ENCODE measurements around the gene ETV5. TPM values are rescaled to one million over a fixed set of nuclear protein-coding genes. Genes with fewer than 3 reads are reported as not detected.

ETV5 gene
- total RNA-seq, 1 donor from 2014 or later: 42.2 TPM

DNA sequence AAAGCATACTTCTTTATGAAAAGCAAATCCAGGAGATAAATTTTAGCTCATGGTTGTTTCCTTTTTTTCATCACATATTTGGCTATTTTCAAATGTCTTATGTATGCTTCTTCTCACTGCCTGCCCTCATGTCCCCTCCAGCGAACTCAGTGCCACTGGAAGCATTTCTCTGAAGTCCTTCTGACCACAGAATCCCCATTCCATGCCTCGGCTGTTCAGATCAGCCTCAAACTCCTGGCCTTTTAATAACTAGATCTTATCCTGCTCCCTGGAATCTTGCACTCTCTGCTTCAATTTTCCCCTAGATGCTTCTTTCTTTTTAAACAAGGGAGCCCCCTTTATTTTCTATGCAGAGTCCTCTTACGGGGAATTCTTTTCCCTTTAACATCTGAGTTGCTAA lies 10.1 kb downstream of the ETV5 start:
- H3K36me3 Mint-ChIP-seq: peaks cover 7% of the 10 kb centered on the region
- DNase-seq (ENCODE audit: extremely low spot score, unreplicated experiment): no peak
- no peaks in the 10 kb centered on the region for H3K9me3 Mint-ChIP-seq
- H3K4me3 Mint-ChIP-seq: peak overlapping the region; percentile 88
- H3K27me3 Mint-ChIP-seq: peaks cover 19% of the 10 kb centered on the region
- peaks cover 47% of the 10 kb centered on the region for H3K4me1 Mint-ChIP-seq (ENCODE audit: unreplicated experiment)
- peak overlapping the region; percentile 59 for H3K27ac Mint-ChIP-seq
- TF ChIP-seq, protein P1, sequence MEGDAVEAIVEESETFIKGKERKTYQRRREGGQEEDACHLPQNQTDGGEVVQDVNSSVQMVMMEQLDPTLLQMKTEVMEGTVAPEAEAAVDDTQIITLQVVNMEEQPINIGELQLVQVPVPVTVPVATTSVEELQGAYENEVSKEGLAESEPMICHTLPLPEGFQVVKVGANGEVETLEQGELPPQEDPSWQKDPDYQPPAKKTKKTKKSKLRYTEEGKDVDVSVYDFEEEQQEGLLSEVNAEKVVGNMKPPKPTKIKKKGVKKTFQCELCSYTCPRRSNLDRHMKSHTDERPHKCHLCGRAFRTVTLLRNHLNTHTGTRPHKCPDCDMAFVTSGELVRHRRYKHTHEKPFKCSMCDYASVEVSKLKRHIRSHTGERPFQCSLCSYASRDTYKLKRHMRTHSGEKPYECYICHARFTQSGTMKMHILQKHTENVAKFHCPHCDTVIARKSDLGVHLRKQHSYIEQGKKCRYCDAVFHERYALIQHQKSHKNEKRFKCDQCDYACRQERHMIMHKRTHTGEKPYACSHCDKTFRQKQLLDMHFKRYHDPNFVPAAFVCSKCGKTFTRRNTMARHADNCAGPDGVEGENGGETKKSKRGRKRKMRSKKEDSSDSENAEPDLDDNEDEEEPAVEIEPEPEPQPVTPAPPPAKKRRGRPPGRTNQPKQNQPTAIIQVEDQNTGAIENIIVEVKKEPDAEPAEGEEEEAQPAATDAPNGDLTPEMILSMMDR (conservative IDR thresholded peaks at IDR 0.05): no peak

DNA sequence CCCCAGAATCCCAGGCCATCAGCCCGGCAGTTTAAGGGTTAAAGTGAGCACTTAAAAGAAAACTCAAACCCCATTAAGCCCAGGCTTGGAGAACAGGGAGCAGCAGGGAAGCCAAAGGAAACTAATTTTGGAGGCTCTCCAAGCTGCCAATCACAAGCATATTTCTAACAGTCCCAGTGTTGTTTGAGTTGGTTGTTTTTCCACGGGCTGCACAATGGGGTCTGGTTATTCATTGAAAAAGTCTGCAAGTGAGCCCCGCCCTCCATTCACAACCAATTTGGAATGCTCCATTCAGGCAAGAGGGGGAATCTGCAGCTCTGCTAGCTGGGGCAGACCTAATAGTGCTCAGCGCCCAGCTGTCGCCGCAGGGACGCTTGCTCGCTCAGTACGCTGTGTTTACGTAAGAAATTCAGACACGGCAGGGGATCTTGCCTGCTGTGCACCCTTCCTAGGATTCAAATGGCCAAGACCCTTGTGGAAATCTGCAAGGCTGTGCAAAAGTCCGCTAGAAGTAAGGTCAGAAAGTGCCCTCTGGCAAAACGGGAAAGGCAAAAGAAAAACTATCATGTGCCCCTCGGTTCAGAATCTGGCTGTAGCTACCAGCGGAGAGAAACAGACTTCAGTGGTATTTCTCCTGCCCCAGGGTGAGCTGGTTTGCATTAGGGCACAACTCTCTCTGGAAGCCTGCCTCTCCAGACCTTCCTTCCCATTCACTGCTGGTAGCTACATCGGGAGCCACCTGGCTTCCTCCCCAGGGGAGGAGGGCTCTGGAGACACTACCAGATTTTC lies 11.0 kb downstream of the ETV5 start:
- H3K36me3 Mint-ChIP-seq: peaks cover 7% of the 10 kb centered on the region
- TF ChIP-seq, protein P1 (conservative IDR thresholded peaks at IDR 0.05): no peak
- peak; percentile 80 for DNase-seq (ENCODE audit: extremely low spot score, unreplicated experiment)
- H3K9me3 Mint-ChIP-seq: no peaks in the 10 kb centered on the region
- peak overlapping the region; percentile 88 for H3K4me3 Mint-ChIP-seq
- H3K4me1 Mint-ChIP-seq (ENCODE audit: unreplicated experiment): peaks cover 41% of the 10 kb centered on the region
- H3K27me3 Mint-ChIP-seq: peaks cover 19% of the 10 kb centered on the region
- peak overlapping the region; percentile 59 for H3K27ac Mint-ChIP-seq

DNA sequence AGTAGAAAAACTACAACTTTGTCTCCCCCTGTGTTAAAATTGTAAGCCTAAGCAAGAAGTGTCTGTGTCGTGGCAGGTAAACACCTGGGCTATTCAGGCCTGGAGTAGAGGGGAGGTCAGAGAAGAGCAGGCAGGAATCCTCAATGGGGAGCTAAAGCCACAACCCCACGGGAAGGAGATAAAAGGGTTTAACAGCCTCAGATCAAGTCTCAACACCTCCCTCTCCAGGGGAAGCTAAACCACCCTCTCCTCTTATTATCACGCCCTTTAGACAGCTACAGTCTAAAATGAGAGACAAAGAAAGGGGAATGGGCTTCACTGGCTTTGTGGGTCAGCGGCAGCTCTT lies 11.6 kb downstream of the ETV5 start:
- peak overlapping the region; percentile 12 for H3K27ac Mint-ChIP-seq
- TF ChIP-seq, protein P1 (conservative IDR thresholded peaks at IDR 0.05): no peak
- peaks cover 3% of the 10 kb centered on the region for H3K36me3 Mint-ChIP-seq
- H3K27me3 Mint-ChIP-seq: peaks cover 19% of the 10 kb centered on the region
- DNase-seq (ENCODE audit: extremely low spot score, unreplicated experiment): no peak
- H3K9me3 Mint-ChIP-seq: no peaks in the 10 kb centered on the region
- H3K4me3 Mint-ChIP-seq: peak overlapping the region; percentile 88
- peaks cover 40% of the 10 kb centered on the region for H3K4me1 Mint-ChIP-seq (ENCODE audit: unreplicated experiment)

DNA sequence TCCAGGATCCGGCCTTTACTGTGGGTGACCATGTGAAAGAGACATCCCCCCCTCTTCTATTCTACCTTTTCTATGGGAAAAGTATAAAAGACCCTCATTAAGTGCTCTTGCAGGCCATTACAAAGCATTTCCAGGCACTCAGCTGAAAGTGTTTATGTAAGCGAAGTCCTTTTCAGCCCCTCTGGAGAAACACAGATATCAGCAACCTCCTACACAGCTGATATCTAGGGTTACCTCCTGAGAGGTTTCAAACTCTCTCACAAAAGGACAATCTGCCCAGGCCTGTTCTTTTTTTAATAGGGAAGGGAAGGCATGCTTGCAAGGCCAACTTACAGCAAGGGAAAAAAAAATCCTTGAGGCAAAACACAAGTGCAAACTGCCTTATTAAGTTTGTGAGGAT lies 12.6 kb downstream of the ETV5 start:
- DNase-seq (ENCODE audit: extremely low spot score, unreplicated experiment): no peak
- Mint-ChIP-seq H3K36me3 (no peaks in the 10 kb centered on the region), H3K27ac (no peak overlapping the region), H3K4me1 (ENCODE audit: unreplicated experiment) (peaks cover 47% of the 10 kb centered on the region), H3K4me3 (peak overlapping the region; percentile 88), H3K9me3 (no peaks in the 10 kb centered on the region), H3K27me3 (peaks cover 19% of the 10 kb centered on the region)
- TF ChIP-seq, protein P1 (conservative IDR thresholded peaks at IDR 0.05): no peak

DNA sequence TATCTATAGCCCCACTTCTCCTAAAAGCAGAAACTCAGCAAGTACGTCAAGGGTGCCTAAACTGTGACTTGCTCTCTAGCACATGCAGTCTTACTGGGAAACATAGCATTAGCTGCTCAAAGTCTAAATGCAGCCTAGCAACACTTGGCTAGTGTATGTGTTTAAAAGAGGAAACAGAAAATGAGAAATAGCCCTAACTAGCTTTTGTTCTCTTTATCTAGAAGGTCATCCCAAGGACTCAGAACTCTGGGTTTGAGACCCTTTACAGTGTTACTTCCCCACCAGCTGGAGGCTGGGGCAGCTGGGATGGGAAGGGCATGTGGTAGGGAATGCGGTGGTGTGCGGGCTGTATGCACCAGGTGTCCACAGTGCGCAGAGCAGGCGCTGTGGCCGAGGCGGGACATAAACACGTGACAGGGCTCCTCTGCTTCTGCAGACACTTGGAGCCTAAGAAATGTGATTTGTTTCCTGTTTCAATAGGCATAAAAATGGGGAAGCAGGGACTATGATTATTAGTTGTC lies 13.3 kb downstream of the ETV5 start:
- Mint-ChIP-seq H3K4me3 (peak overlapping the region; percentile 21), H3K27me3 (peaks cover 16% of the 10 kb centered on the region), H3K9me3 (no peaks in the 10 kb centered on the region), H3K36me3 (no peaks in the 10 kb centered on the region), H3K27ac (peak overlapping the region; percentile 16), H3K4me1 (ENCODE audit: unreplicated experiment) (peaks cover 52% of the 10 kb centered on the region)
- no peak for DNase-seq (ENCODE audit: extremely low spot score, unreplicated experiment)
- TF ChIP-seq, protein P1 (conservative IDR thresholded peaks at IDR 0.05): no peak
